ENCODE data around the gene HIVEP2. TPM values are rescaled to one million over a fixed set of nuclear protein-coding genes. Genes with fewer than 3 reads are reported as not detected.

Gene HIVEP2
- total and polyA plus RNA-seq, 8 donors = 0.58 to 14.3 (median 4.8) TPM

GRCh38 chr6:142901611-142902010 is 43.4 kb downstream of the HIVEP2 start:
- Histone ChIP-seq H3K4me3 (no peak overlapping the region), H3K4me1 (peaks cover 8 to 55% (median 27%) of the 10 kb centered on the region in 4 donors), H3K27ac (no peak overlapping the region), H3K36me3 (no peaks in the 10 kb centered on the region), H3K27me3 (no peaks in the 10 kb centered on the region), H3K9me3 (no peaks in the 10 kb centered on the region)
- WGBS, 5 donors = 29 to 59% (median 38%) methylated on average over 6 of the region's 6 CpGs
- intact Hi-C loops (cut with DNase I; ENCODE audit: low total_unique reads) = no loop called here
- TF ChIP-seq EP300 (IDR thresholded peaks at IDR 0.05) = no peak
- TF ChIP-seq CTCF (IDR thresholded peaks at IDR 0.05) = no peak
- no peak for TF ChIP-seq POLR2A (IDR thresholded peaks at IDR 0.05)
- TF ChIP-seq POLR2AphosphoS5 (IDR thresholded peaks at IDR 0.05) = no peak
- no peak for DNase-seq

GRCh38 chr6:142900227-142900971 is 44.6 kb downstream of the HIVEP2 start:
- intact Hi-C loops (cut with DNase I; ENCODE audit: low total_unique reads) = no loop called here
- peak overlapping the region in 3 of 5 donors; percentile 5 to 29 (median 10) for H3K27ac ChIP-seq
- peaks cover 8 to 55% (median 27%) of the 10 kb centered on the region in 4 donors for H3K4me1 ChIP-seq
- no peaks in the 10 kb centered on the region for H3K36me3 ChIP-seq
- H3K9me3 ChIP-seq = no peaks in the 10 kb centered on the region
- H3K4me3 ChIP-seq = no peak overlapping the region
- peak in 1 of 2 donors; percentile 73 for DNase-seq
- 44 to 68% (median 65%) methylated on average over 10 of the region's 10 CpGs for WGBS, 5 donors
- TF ChIP-seq POLR2AphosphoS5 (IDR thresholded peaks at IDR 0.05) (no peak), CTCF (IDR thresholded peaks at IDR 0.05) (no peak), EP300 (IDR thresholded peaks at IDR 0.05) (no peak), POLR2A (IDR thresholded peaks at IDR 0.05) (no peak)
- no peaks in the 10 kb centered on the region for H3K27me3 ChIP-seq

DNA sequence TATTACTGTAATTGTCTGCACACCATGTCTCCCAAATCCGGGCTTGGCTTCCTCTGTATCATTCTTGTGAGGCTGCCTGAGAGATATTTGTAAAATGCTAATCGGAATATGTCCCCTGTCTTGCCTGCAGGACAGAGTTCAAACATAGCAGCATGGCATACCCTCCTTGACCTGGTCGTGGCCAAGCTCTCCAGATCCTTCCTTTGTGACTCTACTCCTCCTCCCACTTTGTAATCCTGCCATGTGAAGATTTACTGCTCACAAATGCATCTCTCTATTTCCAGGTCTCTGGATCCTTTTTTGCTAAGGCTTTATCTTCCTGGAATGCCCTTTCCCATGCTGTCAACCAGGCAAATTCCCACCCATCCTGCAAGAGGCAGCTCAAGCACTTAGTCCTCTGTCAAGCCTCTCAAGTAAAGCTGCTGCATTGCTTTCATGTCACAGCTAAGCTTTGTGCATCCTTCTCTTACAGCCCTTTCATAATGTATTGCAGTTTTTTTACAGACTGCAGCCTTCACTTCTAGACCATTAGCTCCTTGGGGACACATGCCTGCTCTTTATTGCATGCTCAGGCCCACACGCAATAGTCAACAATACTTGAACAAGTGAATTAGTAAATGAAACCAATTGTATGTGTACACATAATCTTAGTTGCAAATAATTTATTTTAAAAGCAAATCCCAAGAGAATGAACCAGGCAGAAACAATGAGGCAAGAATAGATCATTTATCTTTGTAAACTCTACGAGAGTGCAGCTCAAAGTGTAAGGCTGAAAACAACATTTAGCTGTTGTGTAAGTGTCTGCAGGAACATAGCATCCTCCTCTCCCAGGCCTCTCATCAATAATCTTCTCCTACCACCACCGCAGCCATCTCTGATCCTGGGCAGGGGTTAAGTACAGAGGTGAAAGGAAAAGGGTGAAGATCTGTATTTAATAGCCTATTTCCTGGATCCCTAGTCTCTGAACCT is 45.8 kb downstream of the HIVEP2 start:
- intact Hi-C loops (cut with DNase I; ENCODE audit: low total_unique reads) = no loop called here
- peak overlapping the region in 3 of 5 donors; percentile 5 to 29 (median 10) for H3K27ac ChIP-seq
- 78 to 81% (median 79%) methylated on average over 6 of the region's 6 CpGs for WGBS, 5 donors
- no peaks in the 10 kb centered on the region for H3K9me3 ChIP-seq
- no peak for TF ChIP-seq EP300 (IDR thresholded peaks at IDR 0.05)
- TF ChIP-seq POLR2A (IDR thresholded peaks at IDR 0.05) = no peak
- no peak for TF ChIP-seq POLR2AphosphoS5 (IDR thresholded peaks at IDR 0.05)
- no peak for TF ChIP-seq CTCF (IDR thresholded peaks at IDR 0.05)
- H3K27me3 ChIP-seq = no peaks in the 10 kb centered on the region
- peaks cover 8 to 55% (median 29%) of the 10 kb centered on the region in 4 donors for H3K4me1 ChIP-seq
- H3K4me3 ChIP-seq = no peak overlapping the region
- no peak for DNase-seq
- H3K36me3 ChIP-seq = no peaks in the 10 kb centered on the region

GRCh38 chr6:142897659-142898058 is 47.3 kb downstream of the HIVEP2 start:
- Histone ChIP-seq H3K27ac (no peak overlapping the region), H3K4me3 (no peak overlapping the region), H3K27me3 (no peaks in the 10 kb centered on the region), H3K4me1 (peaks cover 6 to 53% (median 28%) of the 10 kb centered on the region in 4 donors), H3K36me3 (no peaks in the 10 kb centered on the region), H3K9me3 (no peaks in the 10 kb centered on the region)
- 73 to 95% (median 92%) methylated on average over 2 of the region's 2 CpGs for WGBS, 5 donors
- TF ChIP-seq CTCF (IDR thresholded peaks at IDR 0.05) = no peak
- no peak for TF ChIP-seq POLR2AphosphoS5 (IDR thresholded peaks at IDR 0.05)
- TF ChIP-seq POLR2A (IDR thresholded peaks at IDR 0.05) = no peak
- TF ChIP-seq EP300 (IDR thresholded peaks at IDR 0.05) = no peak
- intact Hi-C loops (cut with DNase I; ENCODE audit: low total_unique reads) = no loop called here
- DNase-seq = no peak

Data from stomach (tissue), 9 donors.